T-helper 2 cell treated with Interferon-gamma antibody and Interleukin-4, amounts not matched to agents 5 μg/mL and 100 μg/mL, for 36 hours (primary cell): Measurements from ENCODE around the gene FUCA2.
"Not testable (repeated sequence)": the region's sequence is repeated elsewhere in the genome, so short reads cannot be mapped to it uniquely, and the experiment has no call there.

Experiments used
- DNase-seq: peaks from one replicate; pipeline ENCODE4 v3.0.0; 2021; ENCODE audit warnings: low spot score
- H3K27ac Mint-ChIP-seq: one replicate; pipeline ENCODE4 v1.8.0; 2021; ENCODE audit warnings: mild to moderate bottlenecking, mixed read lengths
- H3K27me3 Mint-ChIP-seq: one replicate; pipeline ENCODE4 v1.8.0; 2021; ENCODE audit warnings: low read depth, mixed read lengths
- H3K36me3 Mint-ChIP-seq: one replicate; pipeline ENCODE4 v1.8.0; 2021; ENCODE audit warnings: low read depth, mixed read lengths
- H3K4me1 Mint-ChIP-seq: one replicate; pipeline ENCODE4 v1.8.0; 2021; ENCODE audit warnings: low read depth, mixed read lengths
- H3K4me3 Mint-ChIP-seq: one replicate; pipeline ENCODE4 v1.8.0; 2022; ENCODE audit warnings: mild to moderate bottlenecking, moderate library complexity, mixed read lengths
- H3K9me3 Mint-ChIP-seq: one replicate; pipeline ENCODE4 v1.8.0; 2021; ENCODE audit warnings: mixed read lengths

Gene FUCA2

GRCh38 chr6:143522039-143522600 lies 10.6 kb upstream of the FUCA2 start:
- Mint-ChIP-seq H3K27ac (no peak overlapping the region), H3K4me1 (peaks cover 3% of the 10 kb centered on the region), H3K9me3 (peaks cover 7% of the 10 kb centered on the region), H3K4me3 (no peak overlapping the region), H3K27me3 (peaks cover 1% of the 10 kb centered on the region), H3K36me3 (peaks cover 3% of the 10 kb centered on the region)
- no peak for DNase-seq

GRCh38 chr6:143517447-143517773 lies 5.9 kb upstream of the FUCA2 start:
- DNase-seq = no peak
- H3K36me3 Mint-ChIP-seq = peaks cover 5% of the 10 kb centered on the region

GRCh38 chr6:143516690-143517446 lies 5.3 kb upstream of the FUCA2 start:
- H3K9me3 Mint-ChIP-seq = no peaks in the 10 kb centered on the region
- peaks cover 21% of the 10 kb centered on the region for H3K4me1 Mint-ChIP-seq
- H3K27ac Mint-ChIP-seq = peak overlapping the region; percentile 29
- no peak for DNase-seq
- peaks cover 6% of the 10 kb centered on the region for H3K27me3 Mint-ChIP-seq
- H3K4me3 Mint-ChIP-seq = no peak overlapping the region
- peaks cover 5% of the 10 kb centered on the region for H3K36me3 Mint-ChIP-seq

More at GRCh38 chr6:143517447-143517773, 5.9 kb upstream of the FUCA2 start:
- peaks cover 20% of the 10 kb centered on the region for H3K4me1 Mint-ChIP-seq
- H3K27me3 Mint-ChIP-seq = peaks cover 6% of the 10 kb centered on the region
- no peak overlapping the region for H3K27ac Mint-ChIP-seq
- H3K4me3 Mint-ChIP-seq = no peak overlapping the region
- no peaks in the 10 kb centered on the region for H3K9me3 Mint-ChIP-seq

GRCh38 chr6:143515766-143516355 lies 4.3 kb upstream of the FUCA2 start:
- Mint-ChIP-seq H3K9me3 (no peaks in the 10 kb centered on the region), H3K36me3 (peaks cover 8% of the 10 kb centered on the region), H3K27me3 (peaks cover 6% of the 10 kb centered on the region), H3K27ac (no peak overlapping the region), H3K4me3 (no peak overlapping the region), H3K4me1 (peaks cover 25% of the 10 kb centered on the region)
- DNase-seq = no peak

- Mint-ChIP-seq H3K27me3 (peaks cover 6% of the 10 kb centered on the region), H3K9me3 (no peaks in the 10 kb centered on the region), H3K36me3 (peaks cover 8% of the 10 kb centered on the region), H3K27ac (no peak overlapping the region), H3K4me1 (peaks cover 29% of the 10 kb centered on the region), H3K4me3 (no peak overlapping the region)
- no peak for DNase-seq
These were observed 3.7 kb upstream of the FUCA2 start for GRCh38 chr6:143515061-143515760.

GRCh38 chr6:143513410-143513809 lies 1.9 kb upstream of the FUCA2 start:
- peak overlapping the region; percentile 65 for H3K27ac Mint-ChIP-seq
- peaks cover 8% of the 10 kb centered on the region for H3K36me3 Mint-ChIP-seq
- peak overlapping the region; percentile 56 for H3K4me3 Mint-ChIP-seq
- peak; percentile 32 for DNase-seq
- H3K4me1 Mint-ChIP-seq = peaks cover 40% of the 10 kb centered on the region
- no peaks in the 10 kb centered on the region for H3K9me3 Mint-ChIP-seq
- H3K27me3 Mint-ChIP-seq = peaks cover 6% of the 10 kb centered on the region

- peak overlapping the region; percentile 97 for H3K27ac Mint-ChIP-seq
- peak overlapping the region; percentile 93 for H3K4me3 Mint-ChIP-seq
- not testable (repeated sequence) for DNase-seq, H3K27me3 Mint-ChIP-seq, H3K9me3 Mint-ChIP-seq
- peaks cover 30% of the 10 kb centered on the region for H3K4me1 Mint-ChIP-seq
- H3K36me3 Mint-ChIP-seq = peaks cover 28% of the 10 kb centered on the region
These were observed 1.2 kb downstream of the FUCA2 start for GRCh38 chr6:143510326-143510725.

- no peak for DNase-seq
- Mint-ChIP-seq H3K4me1 (peaks cover 22% of the 10 kb centered on the region), H3K4me3 (no peak overlapping the region), H3K9me3 (no peaks in the 10 kb centered on the region), H3K36me3 (peaks cover 23% of the 10 kb centered on the region), H3K27me3 (no peaks in the 10 kb centered on the region), H3K27ac (no peak overlapping the region)
These were observed 4.0 kb downstream of the FUCA2 start for GRCh38 chr6:143507358-143508145.

GRCh38 chr6:143506620-143507019 lies 4.9 kb downstream of the FUCA2 start:
- H3K27ac Mint-ChIP-seq = no peak overlapping the region
- H3K9me3 Mint-ChIP-seq = no peaks in the 10 kb centered on the region
- peaks cover 23% of the 10 kb centered on the region for H3K36me3 Mint-ChIP-seq
- H3K27me3 Mint-ChIP-seq = no peaks in the 10 kb centered on the region
- no peak for DNase-seq
- H3K4me1 Mint-ChIP-seq = peaks cover 19% of the 10 kb centered on the region
- no peak overlapping the region for H3K4me3 Mint-ChIP-seq

GRCh38 chr6:143506199-143506598 lies 5.3 kb downstream of the FUCA2 start:
- H3K4me1 Mint-ChIP-seq = peaks cover 19% of the 10 kb centered on the region
- no peak overlapping the region for H3K4me3 Mint-ChIP-seq
- DNase-seq = no peak
- H3K36me3 Mint-ChIP-seq = peaks cover 23% of the 10 kb centered on the region
- no peaks in the 10 kb centered on the region for H3K9me3 Mint-ChIP-seq
- no peak overlapping the region for H3K27ac Mint-ChIP-seq
- H3K27me3 Mint-ChIP-seq = no peaks in the 10 kb centered on the region

- Mint-ChIP-seq H3K9me3 (no peaks in the 10 kb centered on the region), H3K4me3 (no peak overlapping the region), H3K27me3 (no peaks in the 10 kb centered on the region), H3K36me3 (peaks cover 24% of the 10 kb centered on the region), H3K4me1 (peaks cover 13% of the 10 kb centered on the region), H3K27ac (no peak overlapping the region)
- no peak for DNase-seq
These were observed 6.0 kb downstream of the FUCA2 start for GRCh38 chr6:143505537-143505936.

- no peak overlapping the region for H3K27ac Mint-ChIP-seq
- H3K9me3 Mint-ChIP-seq = no peaks in the 10 kb centered on the region
- H3K36me3 Mint-ChIP-seq = peaks cover 27% of the 10 kb centered on the region
- peaks cover 13% of the 10 kb centered on the region for H3K4me1 Mint-ChIP-seq
- no peak overlapping the region for H3K4me3 Mint-ChIP-seq
- no peak for DNase-seq
- no peaks in the 10 kb centered on the region for H3K27me3 Mint-ChIP-seq
These were observed 6.4 kb downstream of the FUCA2 start for GRCh38 chr6:143505111-143505510.

GRCh38 chr6:143504369-143504768 lies 7.2 kb downstream of the FUCA2 start:
- H3K4me3 Mint-ChIP-seq = no peak overlapping the region
- H3K4me1 Mint-ChIP-seq = peaks cover 8% of the 10 kb centered on the region
- no peak overlapping the region for H3K27ac Mint-ChIP-seq
- no peak for DNase-seq
- H3K36me3 Mint-ChIP-seq = peaks cover 33% of the 10 kb centered on the region
- no peaks in the 10 kb centered on the region for H3K9me3 Mint-ChIP-seq
- no peaks in the 10 kb centered on the region for H3K27me3 Mint-ChIP-seq
